NCI-H69 (cell line): ENCODE data around the gene CDH24.

Experiments used
- DNase-seq: peaks from one replicate; lab custom pipeline; 2025; lab: John Stamatoyannopoulos, UW

The CDH24 gene, protein sequence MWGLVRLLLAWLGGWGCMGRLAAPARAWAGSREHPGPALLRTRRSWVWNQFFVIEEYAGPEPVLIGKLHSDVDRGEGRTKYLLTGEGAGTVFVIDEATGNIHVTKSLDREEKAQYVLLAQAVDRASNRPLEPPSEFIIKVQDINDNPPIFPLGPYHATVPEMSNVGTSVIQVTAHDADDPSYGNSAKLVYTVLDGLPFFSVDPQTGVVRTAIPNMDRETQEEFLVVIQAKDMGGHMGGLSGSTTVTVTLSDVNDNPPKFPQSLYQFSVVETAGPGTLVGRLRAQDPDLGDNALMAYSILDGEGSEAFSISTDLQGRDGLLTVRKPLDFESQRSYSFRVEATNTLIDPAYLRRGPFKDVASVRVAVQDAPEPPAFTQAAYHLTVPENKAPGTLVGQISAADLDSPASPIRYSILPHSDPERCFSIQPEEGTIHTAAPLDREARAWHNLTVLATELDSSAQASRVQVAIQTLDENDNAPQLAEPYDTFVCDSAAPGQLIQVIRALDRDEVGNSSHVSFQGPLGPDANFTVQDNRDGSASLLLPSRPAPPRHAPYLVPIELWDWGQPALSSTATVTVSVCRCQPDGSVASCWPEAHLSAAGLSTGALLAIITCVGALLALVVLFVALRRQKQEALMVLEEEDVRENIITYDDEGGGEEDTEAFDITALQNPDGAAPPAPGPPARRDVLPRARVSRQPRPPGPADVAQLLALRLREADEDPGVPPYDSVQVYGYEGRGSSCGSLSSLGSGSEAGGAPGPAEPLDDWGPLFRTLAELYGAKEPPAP

DNA sequence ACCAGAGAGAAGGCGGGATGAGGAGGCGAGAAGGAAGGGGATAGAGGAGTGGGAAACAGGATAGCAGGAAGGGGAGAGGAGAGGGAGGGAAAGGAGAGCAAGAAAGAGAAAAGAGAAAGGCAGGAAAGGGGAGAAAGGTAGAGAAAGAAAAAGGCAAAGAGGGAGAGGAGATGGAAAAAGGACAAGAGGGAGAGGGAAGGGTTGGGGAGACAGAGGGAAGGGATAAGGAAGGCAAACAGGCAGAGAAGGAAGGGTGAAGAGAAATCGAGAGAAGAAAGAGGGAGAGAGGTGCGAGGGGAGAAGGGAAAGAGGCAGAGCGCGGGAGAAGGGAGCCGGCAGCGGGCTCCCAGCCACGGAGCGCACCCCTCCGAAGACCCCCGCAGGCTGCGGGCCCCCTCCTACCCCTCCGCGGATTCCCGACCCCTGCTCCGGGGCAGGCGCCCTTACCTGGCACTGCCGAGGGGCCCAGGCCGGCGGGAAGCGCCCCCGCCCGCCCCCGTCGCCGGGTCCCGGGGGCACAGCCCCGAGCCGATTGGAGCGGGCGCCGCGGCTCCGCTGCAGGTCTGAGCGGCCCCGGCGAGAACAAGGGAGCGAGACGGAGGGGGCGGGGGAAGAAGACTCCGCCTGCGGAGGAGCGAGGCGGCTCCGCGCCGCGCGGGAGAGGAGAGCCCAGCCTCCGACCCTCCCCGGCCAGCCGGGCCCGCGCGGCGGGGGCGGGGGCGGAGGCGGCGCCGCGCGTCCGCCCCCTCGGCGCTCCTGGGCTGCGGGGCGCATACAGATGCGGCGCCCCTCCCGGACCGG, at the start of gene CDH24:
Gene CDH24, minus strand, starts transcription at position 565 of the 801 bp plus-strand sequence. CDS start 1,787 bp downstream, outside the sequence.
- DNase-seq = no peak

DNA sequence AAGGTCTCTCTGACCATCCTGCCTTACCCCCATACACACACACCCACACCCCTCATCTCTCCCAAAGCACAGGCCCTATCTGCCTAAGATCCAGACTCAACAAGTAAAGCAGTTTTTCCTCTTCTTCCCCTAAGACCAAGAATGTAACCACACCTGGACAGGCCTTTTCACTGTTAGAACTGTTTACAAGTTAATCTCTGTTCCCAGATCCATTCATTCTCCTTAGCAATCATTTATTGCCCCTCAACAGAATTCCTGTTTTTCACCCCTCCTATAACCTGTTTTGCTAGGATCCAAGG, 49.4 kb upstream of the CDH24 start:
- DNase-seq = no peak

DNA sequence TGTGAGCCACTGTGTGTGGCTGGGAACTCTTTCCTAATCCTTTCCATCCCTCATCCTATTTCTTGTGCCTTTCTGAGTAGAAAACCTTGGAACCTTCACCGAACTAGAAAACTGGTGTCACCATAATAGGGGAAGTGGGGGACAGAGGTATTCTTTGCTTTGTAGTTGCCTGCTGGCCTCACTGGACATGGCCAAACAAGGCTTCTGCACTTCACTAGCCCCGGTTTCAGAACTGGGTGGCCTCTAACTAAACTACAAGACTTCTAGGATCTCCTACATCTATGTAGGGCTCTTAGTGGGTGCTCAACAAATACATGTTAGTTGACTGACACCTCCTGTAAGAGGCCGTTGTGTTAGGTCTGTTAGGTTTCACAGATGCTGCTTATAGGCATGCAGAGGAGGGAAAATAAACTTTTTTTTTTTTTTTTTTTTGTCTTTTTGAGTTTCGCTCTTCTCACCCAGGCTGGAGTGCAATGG, 48.1 kb upstream of the CDH24 start:
- no peak for DNase-seq

- DNase-seq = peak; percentile 36
Measured at GRCh38 chr14:23104591-23105347, 47.4 kb upstream of the CDH24 start, which contains the start of gene CIROP. Gene CIROP (minus strand): TSS chr14:23104989. CDS start chr14:23104920, 69 bp downstream.

DNA sequence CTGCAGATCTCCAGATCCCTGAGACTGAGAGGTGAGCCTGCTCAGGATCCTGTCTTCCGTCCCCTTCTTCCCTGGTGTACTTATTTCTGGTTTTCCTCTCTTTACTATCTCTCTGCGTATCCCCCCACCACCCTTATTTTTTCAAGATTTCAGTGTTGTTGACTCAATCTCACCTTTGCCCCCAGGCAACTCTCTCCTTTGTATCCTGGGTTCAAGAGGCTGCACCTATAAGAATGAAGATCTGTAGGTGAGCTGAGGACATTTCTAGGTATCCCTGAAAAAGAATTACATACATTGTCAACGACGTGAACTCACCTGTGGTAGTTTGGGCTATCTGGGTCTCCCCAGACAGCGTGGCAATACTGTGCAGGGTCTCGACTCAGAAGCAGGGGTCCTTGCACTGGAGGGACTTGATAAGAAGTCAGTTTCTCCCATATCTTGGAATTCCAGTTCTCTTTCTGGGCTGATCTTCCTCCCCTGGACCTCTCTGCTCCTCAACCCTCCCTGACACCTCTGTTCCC, 46.8 kb upstream of the CDH24 start:
- DNase-seq = no peak

DNA sequence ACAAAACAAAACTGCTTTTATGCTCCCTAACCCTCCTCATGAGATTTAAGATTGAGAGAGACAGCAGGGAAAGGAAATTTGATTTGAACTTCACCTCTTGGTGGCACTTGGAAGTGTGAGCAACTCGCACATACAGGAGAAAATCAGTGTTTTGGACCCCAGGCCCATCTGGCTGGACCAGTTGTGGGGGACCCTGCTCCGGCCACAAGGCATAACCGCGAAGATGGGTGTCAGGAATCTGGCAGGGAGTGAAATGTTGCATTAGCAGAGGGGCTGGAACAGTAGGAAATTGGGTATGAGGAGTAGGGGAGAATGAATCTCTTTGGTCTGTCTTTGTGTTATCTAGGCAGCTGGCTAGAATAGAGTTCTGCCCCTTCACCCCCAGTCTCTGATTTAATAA, 46.3 kb upstream of the CDH24 start:
- no peak for DNase-seq

DNA sequence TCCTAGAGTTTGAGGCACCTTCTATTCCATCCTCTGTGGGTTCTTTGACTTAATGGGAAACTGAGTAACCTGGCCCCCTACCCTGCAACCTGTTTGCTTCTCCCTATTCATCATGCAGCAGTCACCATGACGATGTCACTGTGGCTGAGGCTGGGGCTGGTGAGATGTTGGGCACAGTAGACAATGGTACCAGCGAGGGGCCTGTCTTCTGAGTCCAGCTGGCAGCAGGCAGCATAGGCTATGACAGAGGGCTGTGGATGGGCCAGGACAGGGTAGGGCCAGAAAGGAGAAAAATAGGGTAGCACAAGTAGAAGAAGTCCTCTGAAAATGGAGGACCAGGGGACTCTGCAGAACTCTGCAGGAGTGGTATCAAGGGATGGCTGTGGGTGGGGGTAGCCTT, 45.5 kb upstream of the CDH24 start:
- DNase-seq = no peak

- no peak for DNase-seq
Measured at GRCh38 chr14:23101986-23102625, 44.8 kb upstream of the CDH24 start.

DNA sequence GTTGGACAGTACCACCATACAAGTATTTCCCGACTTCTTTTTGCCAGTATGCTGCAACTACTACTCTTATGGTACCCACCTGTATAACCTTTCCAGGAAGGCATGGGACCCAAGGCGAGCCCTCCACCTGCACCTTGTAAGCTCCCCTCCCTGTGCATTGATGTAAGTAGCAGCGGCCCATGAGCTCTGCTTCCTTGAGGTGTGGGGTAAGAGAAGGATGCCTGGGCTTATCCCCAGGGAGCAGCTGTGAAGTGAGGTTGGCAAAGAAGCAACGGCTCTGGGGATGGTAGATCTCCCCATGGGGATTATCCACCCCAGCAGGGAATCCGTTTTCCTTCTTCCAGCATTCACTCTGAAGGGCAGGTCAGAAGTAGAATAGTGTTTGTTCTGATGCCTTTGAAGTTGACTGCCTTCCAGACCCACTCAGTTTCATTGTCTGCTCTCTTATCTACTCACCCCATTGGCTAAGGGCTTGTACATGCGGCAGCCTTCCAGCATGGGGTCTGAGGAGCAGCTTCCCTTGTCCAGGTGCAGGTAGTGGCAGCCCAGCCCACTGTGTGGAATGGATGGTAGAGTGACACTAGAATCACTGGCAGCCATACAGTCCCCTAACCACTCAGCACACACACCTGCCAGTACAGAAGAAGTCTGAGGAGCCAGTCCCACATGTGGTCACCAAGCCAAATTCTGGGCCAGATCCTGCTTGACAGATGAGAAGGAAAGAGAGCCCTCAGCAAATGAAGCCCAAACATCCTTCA, 44.1 kb upstream of the CDH24 start:
- DNase-seq = no peak

DNA sequence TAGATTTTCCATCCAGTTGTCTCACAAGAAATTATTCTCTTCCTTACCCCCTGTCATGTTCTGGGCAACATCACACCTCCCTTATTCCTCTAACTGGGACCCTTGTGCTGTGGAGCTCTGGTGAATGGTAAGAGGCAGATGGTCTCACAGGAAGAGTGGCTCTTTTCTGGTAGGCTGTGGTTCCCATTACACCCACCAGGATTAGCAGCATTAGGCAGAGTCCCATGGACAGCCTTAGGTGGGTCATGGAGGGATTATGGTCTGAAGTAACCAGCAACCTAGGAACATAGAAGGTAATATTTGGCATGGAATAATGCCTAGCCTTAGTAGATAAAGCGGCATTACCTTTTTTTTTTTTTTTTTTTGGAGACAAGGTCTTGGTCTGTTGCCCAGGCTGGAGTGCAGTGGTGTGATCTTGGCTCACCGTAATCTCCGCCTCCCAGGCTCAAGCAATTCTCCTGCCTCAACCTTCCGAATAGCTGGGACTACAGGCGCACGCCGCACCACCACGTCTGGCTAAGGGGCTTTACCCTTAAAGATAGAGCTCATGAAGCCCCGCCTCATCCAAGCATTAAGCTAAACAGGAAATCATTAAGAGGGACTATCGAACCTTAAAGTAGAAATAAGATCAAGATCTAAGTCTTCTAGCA, 42.0 kb upstream of the CDH24 start:
- no peak for DNase-seq

DNA sequence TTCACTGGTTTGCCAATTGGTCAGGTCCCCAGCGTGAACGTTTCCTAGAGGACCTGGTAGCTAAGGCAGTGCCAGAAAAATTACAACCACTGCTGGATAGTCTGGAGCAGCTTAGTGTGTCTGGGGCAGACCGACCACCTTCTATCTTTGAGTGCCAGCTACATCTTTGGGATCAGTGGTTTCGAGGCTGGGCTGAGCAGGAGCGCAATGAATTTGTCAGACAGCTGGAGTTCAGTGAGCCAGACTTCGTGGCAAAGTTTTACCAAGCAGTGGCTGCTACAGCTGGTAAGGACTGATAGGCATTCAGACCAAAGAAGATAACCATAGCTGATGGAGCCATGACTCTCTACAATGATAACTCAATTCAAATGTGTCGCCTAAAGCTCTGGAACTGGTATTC, 40.5 kb upstream of the CDH24 start:
- DNase-seq = no peak

GRCh38 chr14:23095196-23096108, 38.1 kb upstream of the CDH24 start, which contains the start of gene C14orf119:
Gene C14orf119 (plus strand): TSS chr14:23095505. CDS start chr14:23097659, 2,154 bp downstream.
- DNase-seq = no peak

DNA sequence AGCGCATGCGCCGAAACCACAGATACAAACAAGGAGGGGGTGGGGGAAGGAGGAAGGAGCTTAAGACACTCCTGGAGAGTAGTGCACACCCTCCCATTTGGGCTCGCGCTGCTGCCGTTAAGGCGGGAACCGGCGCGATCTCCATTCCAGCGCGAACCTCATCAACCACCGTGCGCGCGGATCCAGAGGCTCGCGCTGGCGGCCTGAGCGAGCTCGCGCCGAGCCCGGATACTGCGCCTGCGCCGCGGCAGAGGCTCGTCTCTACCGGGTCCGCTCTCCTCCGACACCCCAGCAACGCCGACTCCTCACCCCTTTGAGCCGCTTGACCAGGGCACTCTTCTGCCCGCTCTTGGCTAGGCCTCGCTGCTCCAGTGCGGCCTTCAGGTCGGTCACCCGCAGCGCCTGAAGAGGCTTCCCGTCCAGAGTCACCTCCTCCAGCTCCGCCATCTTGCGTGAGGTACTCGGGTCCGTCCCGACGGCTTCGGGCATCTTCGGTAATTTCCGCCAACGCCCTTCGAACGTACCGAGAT, 37.4 kb upstream of the CDH24 start, which contains the start of gene ACIN1:
Gene ACIN1, minus strand, starts transcription at position 471 of the 530 bp plus-strand sequence. Its CDS starts 24 bp downstream, at position 447.
- no peak for DNase-seq

GRCh38 chr14:23093991-23094665, 36.8 kb upstream of the CDH24 start:
- DNase-seq = no peak

DNA sequence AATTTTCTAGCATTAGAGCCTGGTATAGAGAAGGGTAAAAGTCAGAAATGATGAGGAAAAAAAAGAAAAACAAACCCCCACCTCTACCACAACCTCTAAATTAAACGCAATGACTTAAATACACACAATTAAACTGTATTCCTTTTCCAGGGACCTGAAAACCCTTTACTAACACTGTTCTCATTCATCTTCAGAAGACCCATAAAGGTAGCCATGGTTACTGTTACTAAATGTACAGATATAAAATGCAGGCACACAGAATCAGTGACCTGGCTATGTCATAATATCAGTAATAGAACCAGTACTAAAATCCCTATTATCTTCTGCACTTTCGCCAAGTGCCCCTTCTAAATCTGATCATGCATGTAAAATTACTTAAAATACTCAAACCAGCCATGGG, 36.2 kb upstream of the CDH24 start:
- no peak for DNase-seq

DNA sequence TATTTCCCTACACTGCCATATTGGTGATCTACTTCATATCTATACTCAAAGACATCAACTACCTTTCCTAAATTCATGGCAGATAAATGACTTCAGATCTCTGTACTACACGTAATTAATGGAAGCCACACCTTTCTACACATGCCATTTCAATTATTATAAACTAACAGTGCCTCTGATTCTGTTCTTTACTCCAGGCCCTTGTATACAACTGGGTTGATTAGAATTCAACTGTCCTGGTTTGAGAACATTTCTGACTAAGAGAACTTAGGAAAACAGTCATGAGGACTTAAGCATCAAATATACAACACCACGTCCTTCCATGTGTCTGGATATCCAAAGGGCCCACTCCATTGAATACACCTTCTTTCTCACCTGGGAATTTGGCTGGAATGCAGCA, 35.8 kb upstream of the CDH24 start:
- DNase-seq = no peak
